Urinary bladder (tissue), 4 donors: ENCODE measurements around the gene FAM3B. TPM values are rescaled to one million over a fixed set of nuclear protein-coding genes. Genes with fewer than 3 reads are reported as not detected.

ENCODE experiments used
- DNase-seq: peaks from one replicate; pipeline ENCODE4 v3.0.0-alpha.2; 2015; ENCODE audit errors: extremely low spot score
- H3K27ac ChIP-seq: one replicate; pipeline ENCODE4 v1.5.1; 2013; ENCODE audit warnings: low read depth, mild to moderate bottlenecking, moderate library complexity
- H3K36me3 ChIP-seq: one replicate; pipeline ENCODE4 v1.6.1; 2013; ENCODE audit warnings: mild to moderate bottlenecking, moderate library complexity; ENCODE audit not compliant: insufficient read depth
- H3K4me1 ChIP-seq: one replicate; pipeline ENCODE4 v1.6.1; 2013; ENCODE audit warnings: mild to moderate bottlenecking, moderate library complexity; ENCODE audit not compliant: insufficient read depth
- H3K4me3 ChIP-seq: one replicate; pipeline ENCODE4 v1.5.1; 2013; ENCODE audit warnings: low read depth, low read length
- WGBS: extraction: QIAGEN DNeasy Blood & Tissue Kit; methylation state at CpG from one replicate; pipeline ENCODE4 v1.1.7; 2013; 5-methylcytosine and 5-hydroxymethylcytosine counted together
- polyA plus RNA-seq: library from polyadenylated mRNA; stranded (reverse); fragments of 200-250 nt; gene quantifications from one replicate; pipeline ENCODE4 v1.2.3, GENCODE V29; 2013
- total RNA-seq: library from RNA; depleted of rRNA; stranded (reverse); fragments of >200 nt; gene quantifications from one replicate; pipeline ENCODE4 v1.2.3, GENCODE V29; 2014
- donor health status: healthy with polysubstance abuse.
- donor health status: healthy.

FAM3B gene
- total and polyA plus RNA-seq, 2 donors, result 17.6 to 22.2 TPM

DNA sequence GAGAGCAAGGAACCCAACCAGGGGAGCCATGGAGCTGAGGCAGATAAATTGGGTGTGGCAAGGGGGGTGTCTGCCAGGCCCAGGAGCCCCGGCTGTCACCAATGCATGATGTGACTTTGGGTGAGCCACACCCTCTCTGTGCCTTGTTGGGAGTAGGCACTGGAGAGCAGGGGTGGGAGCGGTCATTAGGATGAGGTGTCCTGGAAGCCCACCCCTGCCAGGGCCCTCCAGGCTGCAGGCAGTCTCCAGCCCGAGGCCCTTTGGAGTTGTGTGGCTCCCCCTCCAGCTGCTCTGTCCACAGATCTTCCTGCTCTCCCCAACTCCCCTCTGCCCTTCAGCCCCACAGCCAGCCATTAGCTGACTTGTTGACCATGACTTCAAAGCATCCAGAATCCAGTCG lies 56.7 kb downstream of the FAM3B start:
- no peak for DNase-seq
- Histone ChIP-seq H3K4me3 (no peak overlapping the region), H3K36me3 (no peaks in the 10 kb centered on the region), H3K27ac (no peak overlapping the region), H3K4me1 (no peaks in the 10 kb centered on the region)
- WGBS, result 65% methylated on average over 4 of the region's 4 CpGs

DNA sequence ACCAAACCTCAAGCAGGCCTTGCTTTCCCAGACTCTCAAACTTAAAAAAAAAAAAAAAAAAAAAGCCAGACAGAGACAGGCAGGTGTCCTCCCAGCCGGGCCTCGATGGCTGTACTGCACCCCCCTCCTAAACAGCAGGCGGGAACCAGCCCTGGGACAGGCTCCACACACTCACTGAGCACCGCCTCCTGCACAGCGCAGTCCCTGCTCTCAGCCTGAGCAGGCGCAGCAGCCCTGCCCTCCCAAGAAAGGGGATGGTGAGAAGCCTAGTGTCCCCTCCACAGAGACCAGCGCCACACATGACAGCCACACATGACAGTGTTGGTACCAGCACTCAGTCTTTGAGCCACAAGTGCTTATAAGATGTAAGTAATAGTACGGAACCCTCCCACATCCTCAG lies 57.2 kb downstream of the FAM3B start:
- 92% methylated on average over 8 of the region's 8 CpGs for WGBS
- no peaks in the 10 kb centered on the region for H3K4me1 ChIP-seq
- no peak for DNase-seq

DNA sequence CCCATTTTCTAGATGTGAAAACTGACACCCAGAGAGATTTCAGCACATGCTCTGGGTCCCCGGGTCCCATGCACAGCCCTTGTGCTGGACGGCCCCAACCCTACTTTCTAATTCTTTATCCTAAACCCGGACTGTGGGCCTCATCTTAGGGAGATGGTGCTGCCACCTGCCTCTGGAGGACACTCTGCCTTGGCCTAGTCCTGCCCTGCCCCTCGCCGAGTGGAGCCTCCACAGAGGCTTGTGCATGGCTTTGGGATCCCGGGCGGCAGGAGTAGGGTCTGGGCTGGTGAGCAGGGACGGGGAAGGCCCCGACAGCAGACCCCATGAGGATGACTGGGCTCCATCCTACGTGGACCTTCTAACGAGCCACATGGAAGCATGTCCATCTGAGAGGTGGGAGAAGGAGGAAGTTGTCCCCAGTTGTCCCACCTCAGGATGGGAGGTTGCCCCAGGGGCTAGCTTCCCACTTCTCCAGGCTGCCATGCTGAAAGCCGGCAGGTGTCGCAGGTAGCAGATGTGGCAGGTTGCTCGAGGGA lies 57.6 kb downstream of the FAM3B start:
- Histone ChIP-seq H3K4me1 (no peaks in the 10 kb centered on the region), H3K4me3 (no peak overlapping the region), H3K27ac (no peak overlapping the region), H3K36me3 (no peaks in the 10 kb centered on the region)
- DNase-seq, result no peak
- WGBS, result 92% methylated on average over 14 of the region's 14 CpGs

More for the DNA sequence above, 57.2 kb downstream of the FAM3B start:
- H3K36me3 ChIP-seq, result no peaks in the 10 kb centered on the region
- no peak overlapping the region for H3K4me3 ChIP-seq
- no peak overlapping the region for H3K27ac ChIP-seq

DNA sequence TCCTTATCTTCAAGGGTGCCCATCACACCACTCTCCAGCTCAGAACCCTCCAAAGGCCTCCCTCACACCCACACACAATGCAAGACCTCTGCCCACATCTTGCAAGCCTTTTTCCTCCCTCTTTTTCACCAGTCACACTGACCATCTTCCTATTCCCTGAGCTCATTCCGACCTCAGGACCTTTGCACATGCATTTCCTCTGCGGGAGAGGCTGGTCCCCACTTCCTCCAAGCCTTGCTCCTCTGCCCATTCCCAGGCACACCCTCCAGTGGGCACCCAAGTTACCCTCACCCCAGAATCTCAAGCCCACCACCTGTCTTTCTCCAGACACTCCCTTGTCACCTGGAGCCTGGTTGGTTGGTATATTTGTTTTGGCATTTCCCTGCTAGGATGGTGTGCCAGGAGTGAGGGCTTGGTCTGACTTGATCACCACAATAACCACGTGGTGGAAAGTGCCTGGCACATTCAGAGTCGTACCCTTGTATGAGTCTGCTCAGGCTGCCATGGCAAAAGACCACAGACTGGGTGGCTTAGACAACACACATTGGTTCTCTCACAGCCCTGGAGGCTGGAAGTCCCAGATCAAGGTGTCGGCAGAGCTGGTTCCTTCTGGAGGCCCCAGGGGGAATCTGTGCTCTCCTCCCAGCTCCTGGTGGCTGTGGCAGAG lies 58.4 kb downstream of the FAM3B start:
- H3K4me1 ChIP-seq, result no peaks in the 10 kb centered on the region
- no peak for DNase-seq

DNA sequence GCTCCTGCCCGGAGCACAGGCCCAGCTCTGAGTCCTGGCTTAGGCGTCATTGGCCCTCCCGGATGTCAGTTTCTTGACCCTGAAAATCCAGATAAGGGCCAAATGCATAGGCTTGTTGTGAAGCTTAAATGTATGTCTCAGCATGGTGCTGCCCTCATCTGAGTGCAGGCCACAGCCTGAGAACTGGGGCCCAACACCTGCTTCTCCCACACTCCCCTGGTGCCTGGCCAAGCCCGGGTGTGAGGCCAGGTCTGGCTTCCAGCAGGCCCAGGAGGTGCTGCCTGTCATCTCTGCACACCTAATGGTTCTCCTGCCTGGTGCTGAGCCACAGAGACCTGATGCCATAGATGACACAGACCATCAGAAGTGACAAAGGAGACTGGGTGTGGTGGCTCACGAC lies 59.3 kb downstream of the FAM3B start:
- 85% methylated on average over 5 of the region's 5 CpGs for WGBS
- H3K27ac ChIP-seq, result no peak overlapping the region
- no peaks in the 10 kb centered on the region for H3K4me1 ChIP-seq
- DNase-seq, result no peak
- no peaks in the 10 kb centered on the region for H3K36me3 ChIP-seq
- H3K4me3 ChIP-seq, result no peak overlapping the region

More for the DNA sequence above, 58.4 kb downstream of the FAM3B start:
- Histone ChIP-seq H3K36me3 (no peaks in the 10 kb centered on the region), H3K27ac (no peak overlapping the region), H3K4me3 (no peak overlapping the region)
- whole genome bisulfite sequencing, result 84% methylated on average over 5 of the region's 5 CpGs

DNA sequence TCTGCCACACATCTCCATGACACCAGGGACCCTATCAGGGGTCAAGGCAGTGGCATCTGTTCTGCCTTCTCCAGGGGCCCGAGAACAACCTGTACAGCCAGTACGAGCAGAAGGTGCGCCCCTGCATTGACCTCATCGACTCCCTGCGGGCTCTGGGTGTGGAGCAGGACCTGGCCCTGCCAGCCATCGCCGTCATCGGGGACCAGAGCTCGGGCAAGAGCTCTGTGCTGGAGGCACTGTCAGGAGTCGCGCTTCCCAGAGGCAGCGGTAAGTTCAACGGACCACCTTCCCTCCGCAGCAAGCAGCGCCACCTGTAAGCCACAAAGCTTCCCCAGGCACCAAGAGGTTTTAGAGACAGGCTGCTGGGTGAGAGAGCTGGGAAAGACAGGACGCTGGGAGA lies 61.1 kb downstream of the FAM3B start:
- no peaks in the 10 kb centered on the region for H3K4me1 ChIP-seq
- no peak overlapping the region for H3K4me3 ChIP-seq
- H3K36me3 ChIP-seq, result no peaks in the 10 kb centered on the region
- no peak overlapping the region for H3K27ac ChIP-seq
- WGBS, result 85% methylated on average over 16 of the region's 16 CpGs
- no peak for DNase-seq

DNA sequence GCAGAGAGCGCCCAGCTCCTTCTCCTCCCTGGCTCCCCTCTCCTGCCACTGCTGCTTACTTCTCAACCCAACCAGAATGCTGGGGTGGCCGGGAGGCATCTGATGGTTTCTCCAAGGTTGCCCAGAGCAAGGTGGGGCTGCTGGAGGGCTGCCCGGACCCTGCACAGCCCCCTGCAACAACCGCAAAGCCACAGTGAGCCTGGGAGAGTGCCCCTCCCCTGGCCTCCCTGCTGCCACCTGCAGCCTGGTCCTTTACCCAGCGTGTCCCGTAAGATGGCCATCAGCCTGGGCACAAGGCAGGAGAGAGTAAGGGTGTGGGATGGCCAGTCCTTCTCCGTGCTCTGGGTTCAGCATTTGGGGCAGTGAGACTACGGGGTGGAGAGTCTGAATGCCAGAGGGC lies 62.2 kb downstream of the FAM3B start:
- WGBS, result 74% methylated on average over 8 of the region's 8 CpGs
- no peak for DNase-seq
- Histone ChIP-seq H3K36me3 (no peaks in the 10 kb centered on the region), H3K4me3 (no peak overlapping the region), H3K4me1 (no peaks in the 10 kb centered on the region), H3K27ac (no peak overlapping the region)

DNA sequence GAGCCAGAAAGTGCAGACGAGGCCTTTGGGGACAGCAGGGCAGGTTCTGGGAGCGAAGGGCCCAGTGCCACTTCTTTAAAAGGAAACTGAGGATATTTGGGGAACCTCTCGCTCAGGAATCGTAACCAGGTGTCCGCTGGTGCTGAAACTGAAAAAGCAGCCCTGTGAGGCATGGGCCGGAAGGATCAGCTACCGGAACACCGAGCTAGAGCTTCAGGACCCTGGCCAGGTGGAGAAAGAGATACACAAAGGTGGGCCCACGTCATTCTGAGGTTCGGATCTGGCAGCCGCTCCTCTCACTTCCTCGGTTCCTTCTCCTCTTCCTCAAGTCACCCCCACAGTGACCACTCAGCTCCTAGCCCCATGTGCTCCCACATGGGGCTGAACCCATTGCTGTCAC lies 63.3 kb downstream of the FAM3B start:
- H3K4me1 ChIP-seq, result no peaks in the 10 kb centered on the region
- WGBS, result 89% methylated on average over 12 of the region's 12 CpGs
- no peak overlapping the region for H3K27ac ChIP-seq
- no peaks in the 10 kb centered on the region for H3K36me3 ChIP-seq
- no peak for DNase-seq
- no peak overlapping the region for H3K4me3 ChIP-seq

DNA sequence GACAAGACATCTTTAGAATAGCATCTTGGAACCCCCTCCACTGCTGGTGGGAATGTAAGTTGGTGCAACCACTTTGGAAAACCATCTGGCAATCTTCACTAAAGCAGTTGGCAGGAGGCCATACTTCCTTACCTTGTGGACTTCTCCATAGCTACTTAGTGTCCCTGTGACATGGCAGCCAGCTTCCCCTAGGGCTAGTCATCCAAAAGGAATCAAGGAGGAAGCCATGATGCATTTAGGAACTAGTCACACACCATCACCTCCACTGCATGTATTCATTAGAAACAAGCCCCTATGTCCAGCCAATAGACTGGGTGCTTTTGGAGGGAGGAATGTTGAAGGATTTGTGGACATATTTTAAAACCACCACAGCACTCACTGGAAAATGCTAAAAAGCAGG lies 65.1 kb downstream of the FAM3B start:
- Histone ChIP-seq H3K36me3 (no peaks in the 10 kb centered on the region), H3K27ac (no peak overlapping the region), H3K4me1 (no peaks in the 10 kb centered on the region), H3K4me3 (no peak overlapping the region)
- no peak for DNase-seq

DNA sequence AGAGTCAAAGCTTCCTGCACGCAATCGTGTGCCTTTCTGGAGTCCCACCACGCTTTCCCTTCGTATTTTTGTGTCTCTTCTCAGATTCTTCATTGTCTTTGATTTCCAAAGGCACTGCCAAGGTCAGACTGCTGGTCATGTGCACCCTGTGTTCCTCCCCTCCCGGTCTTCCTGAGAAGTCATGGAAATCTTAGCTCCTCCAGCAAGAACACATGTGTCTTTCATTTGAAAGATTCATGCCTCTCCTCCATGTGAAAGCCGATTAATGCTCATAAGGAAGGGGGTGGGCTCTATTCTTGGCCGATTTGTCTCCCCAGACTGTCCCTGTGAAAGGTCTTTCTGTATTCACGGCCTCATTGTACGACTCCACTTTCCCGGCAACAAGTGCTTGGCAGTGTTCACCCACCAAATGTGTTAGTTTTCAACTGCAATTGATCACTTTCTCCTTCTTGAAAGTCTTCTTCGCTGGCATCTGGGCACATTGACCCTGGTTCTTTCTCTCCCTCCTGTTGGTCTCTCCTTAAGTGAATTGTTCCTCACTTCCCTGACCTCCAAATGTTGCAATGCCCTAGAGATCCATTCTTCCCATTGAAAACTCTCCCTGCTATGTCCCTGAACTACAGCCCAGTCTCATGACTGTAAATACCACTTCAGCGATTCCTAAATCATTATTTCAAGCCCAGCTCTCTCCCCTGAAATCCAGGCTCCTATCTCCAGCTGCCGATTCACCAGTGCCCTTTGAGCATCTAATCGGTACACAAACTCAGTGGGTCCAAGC lies 70.6 kb downstream of the FAM3B start:
- no peak for DNase-seq
- no peak overlapping the region for H3K27ac ChIP-seq
- WGBS, result 83% methylated on average over 14 of the region's 14 CpGs
- H3K4me1 ChIP-seq, result no peaks in the 10 kb centered on the region
- no peak overlapping the region for H3K4me3 ChIP-seq
- no peaks in the 10 kb centered on the region for H3K36me3 ChIP-seq

DNA sequence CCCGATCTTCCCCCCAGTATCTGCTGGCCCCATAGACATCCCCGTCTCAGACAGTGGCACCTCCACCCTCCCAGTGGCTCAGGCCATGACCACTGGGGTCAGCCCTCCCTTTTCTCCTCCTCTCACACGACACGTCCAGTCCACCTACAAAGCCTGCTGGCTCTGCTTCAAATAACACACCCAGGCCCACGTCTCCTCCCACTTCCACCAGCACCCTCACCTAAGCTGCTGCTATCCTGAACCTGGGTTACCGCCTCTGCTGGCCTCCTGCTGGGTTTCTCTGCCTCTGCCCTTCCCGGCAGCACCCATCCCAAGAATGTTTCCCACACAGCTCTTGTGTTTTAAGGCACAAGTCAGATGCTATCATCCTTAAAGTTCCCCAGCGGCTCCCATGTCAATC lies 71.2 kb downstream of the FAM3B start:
- WGBS, result 84% methylated on average over 8 of the region's 8 CpGs
- H3K4me3 ChIP-seq, result no peak overlapping the region
- no peaks in the 10 kb centered on the region for H3K4me1 ChIP-seq
- no peak overlapping the region for H3K27ac ChIP-seq
- no peaks in the 10 kb centered on the region for H3K36me3 ChIP-seq
- no peak for DNase-seq

DNA sequence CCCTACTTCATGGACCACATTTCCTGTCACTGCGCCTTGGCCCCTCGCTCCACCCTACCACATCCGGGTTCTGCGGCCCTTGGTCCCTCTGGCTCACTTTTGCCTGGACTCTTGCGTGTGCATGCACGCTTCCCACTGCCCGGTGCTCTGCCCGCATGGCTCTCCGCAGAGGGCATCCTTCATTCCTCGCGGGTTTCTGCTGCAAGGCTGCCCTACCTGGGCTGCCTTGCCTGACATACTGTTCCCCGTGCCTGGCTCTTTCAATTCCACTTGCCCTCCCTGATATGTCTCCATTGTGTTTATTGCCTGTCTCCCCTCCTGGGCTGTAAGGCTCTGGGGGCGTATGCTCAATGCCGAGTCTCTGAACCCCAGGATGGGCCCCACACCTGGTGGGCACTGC lies 71.7 kb downstream of the FAM3B start:
- Histone ChIP-seq H3K36me3 (no peaks in the 10 kb centered on the region), H3K4me1 (no peaks in the 10 kb centered on the region), H3K4me3 (no peak overlapping the region), H3K27ac (no peak overlapping the region)
- DNase-seq, result no peak
- 94% methylated on average over 14 of the region's 14 CpGs for WGBS

DNA sequence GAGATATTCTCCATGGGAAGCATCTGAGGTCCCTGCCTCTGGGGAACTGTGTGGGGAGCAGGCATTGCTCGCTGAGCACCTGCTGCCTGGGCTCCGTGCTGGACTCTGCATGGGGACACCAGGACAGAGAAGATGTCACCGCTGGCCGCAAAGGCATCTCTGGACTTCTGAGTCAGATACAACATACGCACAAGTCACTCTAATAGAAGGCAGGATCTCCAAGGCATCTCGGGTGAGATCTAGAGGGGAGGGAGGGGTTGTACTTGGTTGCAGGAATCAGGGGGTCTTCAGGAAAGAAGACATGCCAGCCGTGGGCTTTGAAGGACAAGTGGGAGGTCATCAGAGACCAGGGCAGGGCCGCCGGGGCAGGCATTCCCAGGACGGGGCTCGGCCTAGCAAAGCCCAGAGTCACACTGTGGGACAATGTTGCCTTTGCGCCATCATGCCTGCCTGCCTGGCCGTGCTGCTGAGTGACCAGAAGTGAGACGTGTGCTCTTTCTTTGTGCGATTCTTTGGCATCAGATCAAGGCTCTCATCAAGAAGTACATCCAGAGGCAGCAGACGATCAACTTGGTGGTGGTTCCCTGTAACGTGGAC lies 73.5 kb downstream of the FAM3B start:
- DNase-seq, result no peak
- H3K4me1 ChIP-seq, result no peaks in the 10 kb centered on the region
- no peak overlapping the region for H3K4me3 ChIP-seq
- H3K36me3 ChIP-seq, result no peaks in the 10 kb centered on the region
- H3K27ac ChIP-seq, result no peak overlapping the region
- WGBS, result 90% methylated on average over 17 of the region's 17 CpGs

DNA sequence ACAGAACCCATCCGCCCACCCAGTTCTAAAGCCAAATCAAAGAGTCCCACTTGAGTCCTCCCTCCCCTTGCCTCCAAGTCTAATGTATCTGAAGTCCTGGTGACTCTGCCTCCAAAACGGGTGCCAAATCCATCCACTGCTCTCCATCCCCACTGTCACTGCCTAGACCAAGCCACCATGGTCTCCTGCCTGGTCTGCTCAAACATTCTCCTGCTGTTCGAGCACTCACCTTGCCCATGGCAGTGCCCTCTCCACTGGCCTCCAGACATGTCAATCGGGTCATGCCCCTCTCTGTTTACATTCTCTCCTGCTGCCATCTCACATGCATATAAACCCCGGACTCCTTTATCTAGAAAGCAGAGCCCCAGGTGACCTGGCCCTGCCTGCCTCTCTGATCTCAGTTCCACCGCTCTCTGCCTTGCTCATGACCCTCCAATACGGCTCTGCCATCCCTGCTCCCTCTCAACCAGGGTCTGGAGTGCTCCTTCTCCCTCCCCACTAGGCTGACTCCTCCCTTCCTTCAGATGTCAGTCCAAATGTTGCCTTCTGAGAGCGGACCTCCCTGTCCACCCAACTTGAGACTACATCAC lies 77.4 kb downstream of the FAM3B start:
- no peaks in the 10 kb centered on the region for H3K4me1 ChIP-seq
- H3K27ac ChIP-seq, result no peak overlapping the region
- 88% methylated on average over 8 of the region's 8 CpGs for WGBS
- H3K4me3 ChIP-seq, result no peak overlapping the region
- DNase-seq, result no peak
- H3K36me3 ChIP-seq, result no peaks in the 10 kb centered on the region
